Endothelial cell of umbilical vein (primary cell): ENCODE data around the gene ITPKB. TPM values are rescaled to one million over a fixed set of nuclear protein-coding genes. Genes with fewer than 3 reads are reported as not detected.

Experiments
- BruUV-seq: library from RNA; stranded (reverse); fragments of 400-500 nt; replicated peaks from 2 replicates; lab custom pipeline; 2021; lab: Mats Ljungman, UMichigan
- CTCF ChIA-PET: fragments of 300-600, 350-600 bp; sonication (Branson Sonifier 250); formaldehyde crosslinking; loops from one replicate; lab custom pipeline; 2021; ENCODE audit warnings: antibody characterized with exemption, inconsistent platforms; lab: Charles Lee
- POLR2A ChIA-PET: fragments of 300-600, 350-600 bp; sonication (Branson Sonifier 250); formaldehyde crosslinking; loops from one replicate; lab custom pipeline; 2021; ENCODE audit warnings: antibody characterized with exemption, inconsistent platforms; lab: Charles Lee
- DNase-seq: peaks from one replicate; pipeline ENCODE4 v3.0.0-alpha.2; 2011; ENCODE audit warnings: low read depth, low spot score
- FAIRE-seq: peaks from 2 replicates; lab custom pipeline; 2011; peaks lifted over from hg19 to GRCh38; lab: Jason Lieb, UNC
- H2AFZ ChIP-seq: 2 replicates; pipeline ENCODE4 v1.6.0; 2012; ENCODE audit warnings: low read depth, low read length, control low read depth, inconsistent platforms
- H3K27ac ChIP-seq: 2 replicates; pipeline ENCODE4 v1.5.1; 2011; ENCODE audit warnings: low read depth, mild to moderate bottlenecking, control low read depth, low read length, moderate library complexity; ENCODE audit not compliant: insufficient read depth
- H3K27me3 ChIP-seq, 2 experiments: 2 replicates each; pipeline versions ENCODE4 v1.6.0 to v1.6.1; 2011; ENCODE audit warnings: low read length in 2 of 2, mixed read lengths in 1 of 2; ENCODE audit not compliant: control insufficient read depth in 2 of 2, insufficient read depth in 2 of 2
- H3K36me3 ChIP-seq, 2 experiments: 2 replicates in 1 of 2; 3 replicates in 1 of 2; pipeline ENCODE4 v1.5.1; 2011; ENCODE audit warnings: low read length in 2 of 2, mild to moderate bottlenecking in 1 of 2, moderate library complexity in 1 of 2; ENCODE audit not compliant: control insufficient read depth in 2 of 2, insufficient read depth in 2 of 2; ENCODE audit errors: extremely low read depth in 1 of 2
- H3K4me1 ChIP-seq: 3 replicates; pipeline ENCODE4 v1.5.1; 2011; ENCODE audit warnings: mild to moderate bottlenecking, low read length; ENCODE audit not compliant: control insufficient read depth, insufficient read depth; ENCODE audit errors: extremely low read depth
- H3K4me2 ChIP-seq: 2 replicates; pipeline ENCODE4 v1.6.1; 2011; ENCODE audit warnings: low read length, control low read depth, mixed read lengths; ENCODE audit not compliant: insufficient read depth
- H3K4me3 ChIP-seq, 3 experiments: fragments of 200-600 bp in 1 of 3; sonication (generic), shearing (Covaris generic) in 1 of 3; replicated peaks in 1 of 3; 2 replicates each; pipeline ENCODE4 v1.5.1; 2011 to 2016; ENCODE audit warnings: control low read depth in 3 of 3, low read length in 3 of 3, mild to moderate bottlenecking in 2 of 3, inconsistent platforms in 1 of 3, low read depth in 1 of 3, moderate library complexity in 1 of 3; ENCODE audit not compliant: insufficient read depth in 1 of 3
- H3K79me2 ChIP-seq: 2 replicates; pipeline ENCODE4 v1.6.0; 2012; ENCODE audit warnings: low read length, inconsistent platforms; ENCODE audit not compliant: control insufficient read depth, insufficient read depth
- H3K9ac ChIP-seq: replicated peaks from 2 replicates; pipeline ENCODE3; 2011; ENCODE audit warnings: low read length, control low read depth; ENCODE audit not compliant: insufficient read depth; ENCODE audit errors: extremely low read depth
- H3K9me1 ChIP-seq: replicated peaks from 3 replicates; pipeline ENCODE4 v1.6.0; 2011; ENCODE audit warnings: mild to moderate bottlenecking, low read length; ENCODE audit not compliant: control insufficient read depth, insufficient read depth; ENCODE audit errors: extremely low read depth
- H3K9me3 ChIP-seq: replicated peaks from 2 replicates; pipeline ENCODE4 v1.5.1; 2012; ENCODE audit warnings: low read length, inconsistent platforms; ENCODE audit not compliant: control insufficient read depth, insufficient read depth
- H4K20me1 ChIP-seq: replicated peaks from 2 replicates; pipeline ENCODE3; 2011; ENCODE audit warnings: mild to moderate bottlenecking, low read length; ENCODE audit not compliant: control insufficient read depth, insufficient read depth; ENCODE audit errors: extremely low read depth
- CTCF ChIP-seq, 2 donors: IDR thresholded peaks; 1 replicate in 1 of 2; 2 replicates in 1 of 2; pipeline ENCODE4 v1.5.1; 2011; ENCODE audit warnings: low read length in 2 of 2, mild to moderate bottlenecking in 2 of 2, moderate library complexity in 2 of 2, control low read depth in 1 of 2, inconsistent platforms in 1 of 2, low read depth in 1 of 2; ENCODE audit not compliant: insufficient read depth in 1 of 2; ENCODE audit errors: extremely low read depth in 1 of 2
- EZH2 ChIP-seq: IDR thresholded peaks from 2 replicates; pipeline ENCODE4 v1.6.1; 2012; ENCODE audit warnings: borderline replicate concordance, low read depth, mild to moderate bottlenecking, moderate library complexity, low read length, inconsistent platforms; ENCODE audit not compliant: severe bottlenecking
- FOS ChIP-seq: IDR thresholded peaks from 2 replicates; pipeline ENCODE4 v1.6.1; 2011; ENCODE audit warnings: mild to moderate bottlenecking, low read length, moderate library complexity, borderline replicate concordance; ENCODE audit not compliant: insufficient read depth
- GATA2 ChIP-seq: IDR thresholded peaks from 2 replicates; pipeline ENCODE4 v1.7.0; 2011; ENCODE audit warnings: low read depth, mild to moderate bottlenecking, moderate library complexity, mixed read lengths, low read length; ENCODE audit not compliant: insufficient read length, insufficient read depth
- JUN ChIP-seq: IDR thresholded peaks from 2 replicates; pipeline ENCODE4 v1.6.1; 2011; ENCODE audit warnings: borderline replicate concordance, low read depth; ENCODE audit not compliant: insufficient read length, insufficient read depth
- MAX ChIP-seq: IDR thresholded peaks from 2 replicates; pipeline ENCODE4 v1.6.1; 2011; ENCODE audit not compliant: insufficient read depth, insufficient read length
- MYC ChIP-seq: IDR thresholded peaks from one replicate; pipeline ENCODE4 v1.6.1; 2011; ENCODE audit warnings: mild to moderate bottlenecking, low read depth, low read length
- POLR2A ChIP-seq: IDR thresholded peaks from 2 replicates; pipeline ENCODE4 v1.6.1; 2012; ENCODE audit warnings: low read depth, mild to moderate bottlenecking, control low read depth, low read length
- POLR2AphosphoS5 ChIP-seq: IDR thresholded peaks from 2 replicates; pipeline ENCODE4 v1.6.1; 2012; ENCODE audit warnings: low read depth, mild to moderate bottlenecking, control low read depth, low read length, moderate library complexity; ENCODE audit not compliant: insufficient read depth
- dilution Hi-C: fragments of 300-500 bp; cut with MboI; formaldehyde crosslinking; loops from one replicate; pipeline ENCODE4 v1.15.0; 2019; ENCODE audit warnings: low sequenced_read_pairs; ENCODE audit not compliant: extremely low pct_ligation_motif_present
- intact Hi-C: fragments of 100-400 bp; cut with micrococcal nuclease; formaldehyde crosslinking; loops from one replicate; pipeline ENCODE4 v1.10.0; 2022
- polyA plus RNA-seq, 4 experiments: library from polyadenylated mRNA; depleted of rRNA in 3 of 4; stranded (reverse) in 3 of 4; unstranded in 1 of 4; fragments of >200 nt; gene quantifications; 2 replicates each; pipeline versions ENCODE4 v1.2.1 to v1.2.3, GENCODE V29; 2011 to 2012; ENCODE audit warnings: missing spikeins in 1 of 4
- total RNA-seq: library from RNA; stranded (reverse); gene quantifications from 2 replicates; pipeline ENCODE4 v1.2.3, GENCODE V29; 2021

The ITPKB gene
- total and polyA plus RNA-seq, 2 donors (not counting 3 experiments of a cell fraction or from before 2014, with no cell fraction given), result 7.7 to 34.8 TPM

GRCh38 chr1:226643177-226643576, 95.9 kb downstream of the ITPKB start:
- H3K79me2 ChIP-seq, result no peaks in the 10 kb centered on the region
- no peaks in the 10 kb centered on the region for H3K4me1 ChIP-seq
- H3K4me2 ChIP-seq, result no peak overlapping the region
- ChIA-PET POLR2A (no interaction called here), CTCF (no interaction called here)
- TF ChIP-seq POLR2AphosphoS5 (no peak), CTCF (IDR thresholded peaks at IDR 0.05; ENCODE audit: extremely low read depth in 1 of 2, insufficient read depth in 1 of 2, low read depth in 1 of 2, low read length in 2 of 2) (no peak), EZH2 (no peak), FOS (no peak), POLR2A (no peak)
- no peaks in the 10 kb centered on the region for H3K9me1 ChIP-seq
- intact Hi-C loops (no loop called here), dilution Hi-C loops (no loop called here)
- no peak overlapping the region for H3K9ac ChIP-seq
- no TSS peak for BruUV-seq
- H4K20me1 ChIP-seq, result no peaks in the 10 kb centered on the region
- H3K4me3 ChIP-seq, result no peak overlapping the region
- H2AFZ ChIP-seq, result no peak overlapping the region
- no peaks in the 10 kb centered on the region for H3K9me3 ChIP-seq
- H3K36me3 ChIP-seq, result peaks cover 0 to 31% of the 10 kb centered on the region in 2 experiments
- H3K27me3 ChIP-seq, result no peaks in the 10 kb centered on the region
- no peak overlapping the region for H3K27ac ChIP-seq
- DNase-seq, result no peak
- no peak for FAIRE-seq

- no TSS peak for BruUV-seq
- H3K9ac ChIP-seq, result no peak overlapping the region
- no peaks in the 10 kb centered on the region for H3K4me1 ChIP-seq
- dilution Hi-C loops (no loop called here), intact Hi-C loops (no loop called here)
- FAIRE-seq (no peak), DNase-seq (no peak)
- H3K9me1 ChIP-seq, result no peaks in the 10 kb centered on the region
- peaks cover 0 to 23% of the 10 kb centered on the region in 2 experiments for H3K36me3 ChIP-seq
- no peaks in the 10 kb centered on the region for H3K27me3 ChIP-seq
- H4K20me1 ChIP-seq, result no peaks in the 10 kb centered on the region
- TF ChIP-seq CTCF (IDR thresholded peaks at IDR 0.05; ENCODE audit: extremely low read depth in 1 of 2, insufficient read depth in 1 of 2, low read depth in 1 of 2, low read length in 2 of 2) (no peak), MYC (no peak), POLR2A (no peak), JUN (no peak), POLR2AphosphoS5 (no peak), FOS (no peak), EZH2 (no peak), MAX (no peak), GATA2 (no peak)
- no peak overlapping the region for H3K27ac ChIP-seq
- H3K4me3 ChIP-seq, result no peak overlapping the region
- ChIA-PET POLR2A (no interaction called here), CTCF (interaction anchor here (1.4 to 2.2 kb wide), 2 partner anchors 16 to 186 kb away, joined by 5 read pairs; no protein-coding TSS in a partner anchor)
- H3K79me2 ChIP-seq, result no peaks in the 10 kb centered on the region
- H3K9me3 ChIP-seq, result no peaks in the 10 kb centered on the region
- H3K4me2 ChIP-seq, result no peak overlapping the region
- no peak overlapping the region for H2AFZ ChIP-seq
Measured at GRCh38 chr1:226642421-226642820, 96.7 kb downstream of the ITPKB start.
